OCI-LY3 (cell line): ENCODE results near the gene FMN1.

Source experiments
- H2AFZ ChIP-seq: fragments of 200-600, 300-600 bp; shearing (Covaris generic); 2 replicates; pipeline ENCODE4 v1.6.0; 2014; ENCODE audit warnings: antibody characterized with exemption, low read depth, low read length
- H3K27ac ChIP-seq: fragments of 200-600, 300-600 bp; sonication (generic); 2 replicates; pipeline ENCODE4 v1.5.1; 2014; ENCODE audit warnings: mild to moderate bottlenecking, low read length, moderate library complexity, mixed read lengths
- H3K27me3 ChIP-seq: fragments of 200-600, 300-600 bp; sonication (generic); 2 replicates; pipeline ENCODE4 v1.6.1; 2014; ENCODE audit warnings: low read depth, low read length, mixed read lengths
- H3K36me3 ChIP-seq: fragments of 200-600, 300-600 bp; sonication (generic); replicated peaks from 2 replicates; pipeline ENCODE3; 2014; ENCODE audit warnings: low read depth, low read length, mixed read lengths
- H3K4me1 ChIP-seq: fragments of 300-600, 200-600 bp; sonication (generic); 2 replicates; pipeline ENCODE4 v1.6.1; 2014; ENCODE audit warnings: low read length, mixed read lengths
- H3K4me2 ChIP-seq: fragments of 200-600, 300-600 bp; sonication (generic); 2 replicates; pipeline ENCODE4 v1.6.1; 2014; ENCODE audit warnings: low read length, mixed read lengths
- H3K4me3 ChIP-seq: fragments of 300-600, 200-600 bp; sonication (generic); 2 replicates; pipeline ENCODE4 v1.5.1; 2014; ENCODE audit warnings: antibody characterized with exemption, mild to moderate bottlenecking, low read length, moderate library complexity
- H3K79me2 ChIP-seq: fragments of 300-600, 200-600 bp; shearing (Covaris generic); 2 replicates; pipeline ENCODE4 v1.6.1; 2014; ENCODE audit warnings: mild to moderate bottlenecking, low read length, mixed read lengths
- H3K9ac ChIP-seq: fragments of 300-600, 200-600 bp; shearing (Covaris generic); 2 replicates; pipeline ENCODE4 v1.6.0; 2014; ENCODE audit warnings: mild to moderate bottlenecking, low read length, moderate library complexity
- H3K9me3 ChIP-seq: fragments of 200-600, 300-600 bp; shearing (Covaris generic); 2 replicates; pipeline ENCODE4 v1.6.1; 2014; ENCODE audit warnings: low read length, mixed read lengths; ENCODE audit not compliant: insufficient read depth
- H4K20me1 ChIP-seq: fragments of 200-600, 300-600 bp; sonication (generic); 2 replicates; pipeline ENCODE4 v1.6.1; 2016; ENCODE audit warnings: low read length, mixed read lengths; ENCODE audit not compliant: insufficient read depth
- EZH2phosphoT487 ChIP-seq: fragments of 200-600 bp; shearing (Covaris generic); IDR thresholded peaks from 2 replicates; pipeline ENCODE4 v1.6.1; 2018; ENCODE audit warnings: antibody characterized with exemption, mixed run types, low read depth
- TF ChIP-seq, protein P1 (sequence below): fragments of 200-600, 300-600 bp; sonication (generic); IDR thresholded peaks from 2 replicates; pipeline ENCODE4 v1.5.1; 2014; ENCODE audit warnings: antibody characterized with exemption, low read length, low read depth

FMN1 gene

GRCh38 chr15:33209575-33210481, 15.3 kb upstream of the FMN1 start:
- 0 out of 2 replicates have a peak, but pooled peaks cover 3% of the 10 kb centered on the region for H3K27me3 ChIP-seq
- peak overlapping the region; percentile 24; the same call in 1 of the 2 replicates for H3K4me3 ChIP-seq
- no peaks in the 10 kb centered on the region for H3K9me3 ChIP-seq
- no peak overlapping the region for H3K27ac ChIP-seq
- no peaks in the 10 kb centered on the region for H4K20me1 ChIP-seq
- H3K4me2 ChIP-seq = peak overlapping the region; percentile 18; the same call in 1 of the 2 replicates
- H3K79me2 ChIP-seq = no peaks in the 10 kb centered on the region
- no peak overlapping the region for H3K9ac ChIP-seq
- peaks cover 3% of the 10 kb centered on the region for H3K36me3 ChIP-seq
- H2AFZ ChIP-seq = peak overlapping the region; percentile 41; the same call in 1 of the 2 replicates
- TF ChIP-seq EZH2phosphoT487 = no peak
- TF ChIP-seq, protein P1, sequence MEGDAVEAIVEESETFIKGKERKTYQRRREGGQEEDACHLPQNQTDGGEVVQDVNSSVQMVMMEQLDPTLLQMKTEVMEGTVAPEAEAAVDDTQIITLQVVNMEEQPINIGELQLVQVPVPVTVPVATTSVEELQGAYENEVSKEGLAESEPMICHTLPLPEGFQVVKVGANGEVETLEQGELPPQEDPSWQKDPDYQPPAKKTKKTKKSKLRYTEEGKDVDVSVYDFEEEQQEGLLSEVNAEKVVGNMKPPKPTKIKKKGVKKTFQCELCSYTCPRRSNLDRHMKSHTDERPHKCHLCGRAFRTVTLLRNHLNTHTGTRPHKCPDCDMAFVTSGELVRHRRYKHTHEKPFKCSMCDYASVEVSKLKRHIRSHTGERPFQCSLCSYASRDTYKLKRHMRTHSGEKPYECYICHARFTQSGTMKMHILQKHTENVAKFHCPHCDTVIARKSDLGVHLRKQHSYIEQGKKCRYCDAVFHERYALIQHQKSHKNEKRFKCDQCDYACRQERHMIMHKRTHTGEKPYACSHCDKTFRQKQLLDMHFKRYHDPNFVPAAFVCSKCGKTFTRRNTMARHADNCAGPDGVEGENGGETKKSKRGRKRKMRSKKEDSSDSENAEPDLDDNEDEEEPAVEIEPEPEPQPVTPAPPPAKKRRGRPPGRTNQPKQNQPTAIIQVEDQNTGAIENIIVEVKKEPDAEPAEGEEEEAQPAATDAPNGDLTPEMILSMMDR = no peak
- peaks cover 9% of the 10 kb centered on the region for H3K4me1 ChIP-seq

GRCh38 chr15:33207646-33208045, 13.1 kb upstream of the FMN1 start:
- peaks cover 16% of the 10 kb centered on the region for H3K27me3 ChIP-seq
- TF ChIP-seq, protein P1 = no peak
- no peak for TF ChIP-seq EZH2phosphoT487
- peaks cover 3% of the 10 kb centered on the region for H3K36me3 ChIP-seq
- no peak overlapping the region for H3K9ac ChIP-seq
- H4K20me1 ChIP-seq = no peaks in the 10 kb centered on the region
- no peak overlapping the region for H2AFZ ChIP-seq
- no peaks in the 10 kb centered on the region for H3K9me3 ChIP-seq
- H3K4me1 ChIP-seq = peaks cover 16% of the 10 kb centered on the region
- H3K4me3 ChIP-seq = no peak overlapping the region
- no peak overlapping the region for H3K27ac ChIP-seq
- H3K79me2 ChIP-seq = no peaks in the 10 kb centered on the region
- no peak overlapping the region for H3K4me2 ChIP-seq

DNA sequence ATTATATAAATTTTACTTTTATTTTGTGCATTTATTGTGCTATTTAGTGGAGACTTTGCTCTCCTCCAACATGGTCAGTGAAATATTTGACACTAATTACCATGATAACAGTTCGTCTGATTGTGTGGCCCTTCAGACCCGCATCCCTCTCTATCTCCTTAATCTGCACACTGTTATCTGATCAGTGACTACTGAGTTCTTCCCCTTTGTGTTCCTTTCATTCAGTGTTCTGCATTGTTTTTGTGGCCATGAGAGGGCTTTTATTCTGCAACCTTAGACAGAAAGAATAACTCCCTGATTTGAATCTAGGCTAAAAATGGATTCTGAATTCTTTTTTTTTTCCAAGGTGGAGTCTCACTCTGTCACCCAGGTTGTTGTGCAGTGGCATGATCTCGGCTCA, 11.9 kb upstream of the FMN1 start:
- H4K20me1 ChIP-seq = no peaks in the 10 kb centered on the region
- H2AFZ ChIP-seq = no peak overlapping the region
- H3K9ac ChIP-seq = no peak overlapping the region
- peaks cover 26% of the 10 kb centered on the region for H3K4me1 ChIP-seq
- no peaks in the 10 kb centered on the region for H3K9me3 ChIP-seq
- no peak for TF ChIP-seq EZH2phosphoT487
- TF ChIP-seq, protein P1 = no peak
- no peak overlapping the region for H3K27ac ChIP-seq
- H3K36me3 ChIP-seq = peaks cover 3% of the 10 kb centered on the region
- peaks cover 16% of the 10 kb centered on the region for H3K27me3 ChIP-seq
- no peak overlapping the region for H3K4me3 ChIP-seq
- no peak overlapping the region for H3K4me2 ChIP-seq
- H3K79me2 ChIP-seq = no peaks in the 10 kb centered on the region

DNA sequence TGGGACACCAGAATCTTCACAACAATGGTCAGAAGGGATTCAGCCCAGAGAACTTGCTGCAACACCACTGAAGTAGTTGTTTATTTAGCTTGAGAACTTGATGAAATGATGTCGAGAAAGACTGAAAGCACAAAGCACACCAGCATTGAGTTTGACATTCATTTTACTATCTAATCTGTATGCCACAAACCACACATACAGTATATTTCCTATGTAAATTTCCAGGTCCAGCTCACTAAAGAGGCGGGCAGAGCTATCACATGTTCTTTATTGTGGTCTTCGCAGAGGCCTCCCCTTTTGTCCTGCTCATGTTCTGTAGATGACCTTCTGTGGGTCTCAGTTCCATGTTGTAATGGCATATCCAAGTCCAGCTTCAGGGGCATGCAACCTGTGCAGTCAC, 10.4 kb upstream of the FMN1 start:
- Histone ChIP-seq H3K27me3 (peaks cover 26% of the 10 kb centered on the region), H2AFZ (no peak overlapping the region), H3K79me2 (no peaks in the 10 kb centered on the region), H3K4me2 (no peak overlapping the region), H3K4me1 (peaks cover 37% of the 10 kb centered on the region), H3K9ac (no peak overlapping the region), H3K36me3 (peaks cover 3% of the 10 kb centered on the region), H4K20me1 (no peaks in the 10 kb centered on the region), H3K9me3 (no peaks in the 10 kb centered on the region), H3K4me3 (no peak overlapping the region), H3K27ac (no peak overlapping the region)
- TF ChIP-seq, protein P1 = no peak
- no peak for TF ChIP-seq EZH2phosphoT487
